KG1 (cell line): ENCODE measurements around the gene TMPRSS15.

Source experiments
- DNase-seq: peaks from one replicate; lab custom pipeline; 2025; lab: John Stamatoyannopoulos, UW

Gene TMPRSS15

DNA sequence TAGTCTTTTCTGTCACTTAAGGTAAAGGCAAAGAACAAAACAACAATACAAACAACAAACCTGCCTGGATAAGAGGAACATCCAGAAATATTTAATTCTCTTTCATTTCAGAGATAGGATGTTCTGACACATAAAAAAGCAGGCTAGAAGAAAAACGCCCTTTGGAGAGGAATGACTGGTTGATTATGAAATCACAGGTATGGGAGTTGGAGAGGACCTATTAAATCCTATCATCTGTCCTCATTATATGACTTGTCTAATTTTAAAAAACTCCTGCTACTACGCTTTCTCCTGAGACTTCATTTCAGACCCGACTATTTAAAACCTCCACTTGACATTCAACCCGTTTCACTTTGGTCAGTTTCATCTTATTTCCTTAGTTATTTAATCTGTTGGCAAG is 54.1 kb downstream of the TMPRSS15 start:
- DNase-seq: no peak

DNA sequence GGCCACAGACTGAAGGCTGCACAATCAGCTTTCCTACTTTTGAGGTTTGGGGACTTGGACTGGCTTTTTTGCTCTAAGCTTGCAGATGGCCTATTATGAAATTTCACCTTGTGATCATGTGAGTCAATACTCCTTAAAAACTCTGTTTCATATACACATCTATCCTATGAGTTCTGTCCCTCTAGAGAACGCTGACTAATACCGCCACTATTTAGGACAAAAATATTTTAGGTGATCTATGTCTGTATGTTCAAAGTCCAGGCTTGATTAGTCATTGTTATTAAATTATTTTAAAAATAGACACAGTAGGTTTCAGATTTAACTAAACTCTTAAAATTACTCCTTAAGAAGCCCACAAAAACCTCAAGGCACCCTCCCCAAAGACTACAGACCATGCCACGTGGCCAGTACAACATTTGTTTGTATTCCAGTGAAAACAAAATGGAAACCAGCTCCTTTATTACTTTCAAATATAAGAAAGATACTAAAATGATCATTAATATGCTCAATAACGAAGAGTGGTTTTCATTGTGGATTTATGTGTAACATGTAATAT is 63.1 kb downstream of the TMPRSS15 start:
- no peak for DNase-seq

DNA sequence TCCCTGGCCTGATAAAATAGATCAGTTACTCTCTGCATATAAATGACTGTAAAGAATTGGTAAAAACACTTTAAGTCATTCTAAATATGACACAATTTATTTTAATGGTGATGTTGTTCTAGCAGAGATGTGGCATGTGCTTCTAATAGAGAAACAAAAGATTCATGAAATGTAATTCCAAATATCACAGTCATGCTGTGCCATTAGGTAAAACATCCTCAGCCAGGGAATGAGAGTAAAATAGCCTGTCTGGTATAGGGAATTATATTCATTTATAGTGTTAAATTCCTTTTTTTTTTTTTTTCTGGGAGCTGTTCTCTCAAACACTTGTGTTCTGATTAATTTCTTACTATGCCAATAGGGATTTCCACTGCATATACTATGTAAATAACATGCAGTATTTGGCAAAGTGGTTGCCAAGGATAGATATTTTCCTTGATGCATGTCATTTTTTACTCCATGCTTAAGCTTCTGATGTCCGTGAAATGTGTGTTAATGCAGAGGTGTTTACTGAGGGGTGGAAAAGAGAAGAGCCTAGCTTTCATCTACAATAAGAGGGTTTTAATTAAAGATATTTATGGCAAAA is 67.8 kb downstream of the TMPRSS15 start:
- no peak for DNase-seq

DNA sequence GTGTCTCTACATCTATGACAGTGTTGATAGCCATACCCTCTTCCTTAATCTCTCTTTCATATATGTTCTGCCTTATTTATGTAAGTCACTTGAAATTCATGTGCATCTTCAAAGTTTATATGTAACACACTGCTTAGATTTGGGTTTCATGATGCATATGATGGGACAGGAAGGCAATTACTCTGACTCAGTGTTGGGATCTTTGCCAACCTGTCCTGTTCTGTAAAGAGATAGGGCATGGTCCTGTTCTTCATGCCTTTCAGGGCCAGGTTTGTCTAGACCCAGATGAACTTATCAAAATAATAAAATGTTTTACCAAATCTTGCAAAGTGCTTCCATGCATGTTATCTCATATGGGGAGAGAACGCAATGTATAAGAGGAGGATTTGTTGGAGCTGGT is 69.5 kb downstream of the TMPRSS15 start:
- DNase-seq: no peak

DNA sequence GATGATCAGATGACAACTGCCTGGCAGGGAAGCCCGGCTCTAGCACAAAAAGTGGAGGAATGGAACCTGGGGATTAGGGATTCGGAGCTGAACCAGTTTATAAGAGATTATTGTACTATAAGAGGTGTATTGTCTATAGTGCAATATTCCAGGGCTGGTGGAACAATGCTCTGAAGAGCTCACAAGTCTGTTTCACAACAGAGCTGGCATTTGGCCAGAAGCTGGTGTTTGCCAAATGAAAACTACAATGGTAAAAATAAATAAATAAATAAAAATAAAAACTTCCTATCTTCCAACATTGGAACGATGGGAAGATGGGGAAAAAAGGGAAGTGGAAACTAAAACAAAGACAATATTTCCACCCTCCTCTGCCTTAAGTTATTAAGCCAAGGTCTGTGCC is 85.4 kb downstream of the TMPRSS15 start:
- no peak for DNase-seq

DNA sequence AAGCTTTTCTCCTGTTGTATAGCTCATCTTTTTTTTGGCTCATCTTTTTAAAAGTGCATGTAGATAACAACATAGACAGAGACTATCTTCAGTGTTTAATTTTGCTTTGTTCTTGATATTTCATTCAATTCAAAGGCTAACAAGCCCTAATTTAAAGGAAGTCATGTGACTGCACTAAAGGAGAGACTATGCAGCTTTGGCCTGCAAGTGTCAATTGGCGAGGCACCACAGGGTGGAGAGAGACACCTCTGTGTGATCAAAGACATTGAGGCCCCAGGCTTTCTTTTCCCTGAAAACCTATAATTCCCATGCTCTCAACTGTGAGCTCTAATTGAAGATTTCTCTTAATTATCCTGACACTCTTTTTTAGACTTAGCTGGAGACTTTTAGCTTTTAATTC is 105.4 kb downstream of the TMPRSS15 start:
- DNase-seq: no peak

DNA sequence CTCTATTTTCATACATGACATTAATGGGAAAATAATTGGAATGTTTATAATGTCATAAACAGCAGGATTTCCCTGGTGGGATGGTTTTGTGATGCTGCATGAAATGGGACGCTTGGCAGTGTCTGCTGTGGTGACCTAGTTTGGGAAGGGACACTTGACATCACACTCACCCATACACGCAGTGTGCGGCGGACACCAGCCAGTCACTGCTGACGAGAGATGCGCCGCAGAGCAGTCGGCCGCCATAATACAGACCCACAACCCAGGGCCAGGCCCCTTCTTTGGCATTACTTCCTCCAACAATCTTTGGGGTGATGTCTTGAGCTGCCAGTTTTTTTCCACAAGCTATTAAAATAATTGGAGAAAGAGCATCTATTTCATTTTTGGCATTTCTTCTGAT is 109.5 kb downstream of the TMPRSS15 start:
- no peak for DNase-seq

DNA sequence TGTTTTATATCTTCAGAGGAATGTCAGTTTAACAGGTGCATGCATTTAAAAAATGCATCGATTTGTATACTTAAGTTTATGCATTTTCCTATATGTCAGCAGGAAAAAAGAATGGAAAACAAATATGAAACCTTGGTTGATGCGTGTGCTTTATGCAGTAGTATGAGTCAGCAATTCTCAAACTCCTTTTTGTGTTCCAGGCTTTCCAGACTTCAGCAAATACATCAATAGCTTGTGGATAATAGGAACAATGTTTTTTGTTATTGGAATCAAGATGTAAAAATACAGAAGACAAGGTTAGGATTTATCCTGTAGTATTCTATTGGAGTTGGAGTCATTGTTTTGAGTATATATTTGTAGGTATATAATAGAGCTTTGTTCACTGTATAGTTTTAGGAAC is 113.7 kb downstream of the TMPRSS15 start:
- no peak for DNase-seq

DNA sequence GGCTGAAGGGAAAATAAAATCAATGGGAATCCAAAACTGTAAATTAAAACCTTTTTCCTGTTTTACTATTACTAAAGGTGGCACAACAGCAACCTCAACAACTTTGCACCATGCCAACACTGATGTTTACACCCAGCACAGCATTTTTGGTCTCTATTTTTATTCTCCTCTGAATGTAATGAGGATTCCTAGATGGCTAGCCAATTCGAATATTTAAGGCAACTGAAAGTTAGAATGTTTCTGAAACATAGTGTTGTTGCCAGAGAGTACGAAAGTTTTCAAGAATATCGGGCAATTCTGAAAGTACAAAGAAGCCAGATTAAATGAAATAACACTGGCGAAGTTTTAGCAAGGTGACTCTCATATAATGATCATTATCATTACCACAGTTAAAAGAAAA is 118.2 kb downstream of the TMPRSS15 start:
- no peak for DNase-seq

DNA sequence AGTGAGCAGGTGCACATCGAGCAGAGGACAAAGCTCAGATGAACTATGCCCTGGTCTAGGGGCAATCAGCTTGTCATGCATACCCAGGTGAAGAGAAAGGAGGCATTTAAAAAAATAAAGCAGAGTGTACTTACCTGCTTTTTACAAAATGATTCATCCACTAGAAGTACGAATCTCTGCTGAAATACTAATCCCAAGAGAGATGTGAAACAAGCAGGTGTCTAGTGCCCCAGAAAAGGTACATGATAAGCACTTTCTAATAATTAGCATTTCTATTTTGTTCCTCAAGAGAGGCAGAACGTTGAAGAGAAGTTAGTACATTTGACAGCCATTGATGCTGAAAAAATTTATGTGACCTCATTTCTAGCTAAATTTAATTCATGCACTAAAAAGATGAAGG is 127.8 kb downstream of the TMPRSS15 start:
- no peak for DNase-seq

DNA sequence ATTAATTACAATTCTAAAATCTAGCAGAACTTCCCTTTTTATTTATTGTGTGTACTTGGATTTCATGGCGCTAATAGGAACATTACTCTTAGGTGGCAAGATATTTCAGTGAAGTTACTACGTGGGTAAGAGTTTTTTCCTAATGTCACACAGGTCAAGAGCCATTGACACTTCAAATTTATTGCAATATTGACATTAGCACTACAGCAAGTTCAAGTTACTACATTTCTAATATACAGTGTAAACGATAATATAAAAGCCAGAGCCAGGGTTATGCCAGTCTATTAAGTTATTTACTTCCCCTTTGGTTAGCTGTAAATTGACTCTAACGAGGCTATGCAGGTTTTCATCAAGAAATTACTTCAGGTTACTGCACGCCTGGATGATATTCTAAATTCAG is 129.2 kb downstream of the TMPRSS15 start:
- no peak for DNase-seq

DNA sequence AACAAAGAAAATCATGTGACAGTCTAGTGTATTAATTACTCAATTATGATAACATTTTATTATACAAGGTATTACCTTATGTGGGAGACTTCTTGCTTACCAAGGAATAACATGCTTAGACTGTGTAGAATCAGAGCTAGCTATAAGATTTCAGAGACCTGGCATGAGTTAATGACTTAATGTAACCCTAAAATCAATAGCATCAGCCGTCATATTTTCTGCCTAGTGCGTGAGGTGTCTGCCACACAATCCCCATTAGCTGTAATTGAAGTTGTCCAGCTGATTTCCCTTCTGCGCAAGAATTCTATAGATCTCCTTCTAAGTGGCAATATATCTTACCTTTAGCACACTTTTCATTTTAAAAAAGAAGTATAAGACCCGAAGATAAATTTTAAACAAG is 130.2 kb downstream of the TMPRSS15 start:
- DNase-seq: no peak

DNA sequence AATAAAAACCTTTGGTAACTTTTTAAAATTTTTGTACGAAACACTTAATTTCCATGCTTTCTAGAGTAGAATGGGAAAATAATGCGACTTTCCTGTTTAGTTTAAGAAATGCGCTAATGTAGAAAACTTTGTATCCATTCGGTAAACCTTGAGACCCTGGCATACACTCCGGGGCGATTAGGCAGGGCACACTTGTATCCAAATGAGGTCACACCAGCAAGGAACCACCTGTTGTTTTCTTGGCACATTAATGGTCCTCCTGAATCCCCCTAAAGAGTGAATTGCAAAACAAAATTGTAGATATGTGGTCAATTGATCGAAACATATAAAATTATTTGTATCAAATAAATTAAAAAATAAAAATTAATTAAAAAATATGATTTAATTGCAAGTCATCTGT is 133.7 kb downstream of the TMPRSS15 start:
- DNase-seq: no peak

DNA sequence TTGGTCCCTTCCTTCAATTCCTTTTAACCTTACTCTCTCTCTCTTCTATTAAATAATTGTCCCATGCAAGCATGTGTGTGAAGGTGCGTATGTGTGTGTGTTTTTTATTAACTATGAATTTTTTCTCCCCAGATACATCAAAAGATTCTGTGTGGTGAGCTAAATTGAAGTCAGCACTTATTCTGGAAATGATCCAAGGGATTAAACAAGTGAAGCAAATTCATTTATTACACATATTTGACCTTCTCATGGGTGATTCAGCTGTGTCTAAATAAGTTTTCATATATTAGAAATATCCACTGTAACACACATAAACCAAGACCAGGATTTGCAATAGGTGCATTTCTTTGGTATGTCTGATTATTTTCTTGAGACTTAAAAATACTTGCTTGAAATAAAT is 134.7 kb downstream of the TMPRSS15 start:
- no peak for DNase-seq

DNA sequence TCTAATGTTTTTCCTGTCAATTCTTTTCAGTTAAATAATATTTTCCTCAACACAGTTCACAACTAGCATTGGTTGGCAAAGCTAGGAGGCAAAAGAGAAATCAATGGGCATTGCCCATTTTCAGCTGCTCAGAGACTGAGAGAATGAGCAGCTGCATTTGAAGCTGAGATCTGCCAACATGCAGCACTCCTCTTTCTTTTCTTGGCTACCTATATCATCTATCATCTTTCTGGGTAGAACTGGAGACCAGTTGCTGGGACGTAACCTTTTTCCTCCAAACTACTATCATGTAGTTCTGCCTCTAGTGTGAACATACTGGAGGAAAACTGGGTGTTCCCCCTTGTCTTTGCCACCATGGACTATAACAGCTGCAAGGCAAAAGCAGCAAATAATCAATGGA is 136.1 kb downstream of the TMPRSS15 start:
- no peak for DNase-seq

DNA sequence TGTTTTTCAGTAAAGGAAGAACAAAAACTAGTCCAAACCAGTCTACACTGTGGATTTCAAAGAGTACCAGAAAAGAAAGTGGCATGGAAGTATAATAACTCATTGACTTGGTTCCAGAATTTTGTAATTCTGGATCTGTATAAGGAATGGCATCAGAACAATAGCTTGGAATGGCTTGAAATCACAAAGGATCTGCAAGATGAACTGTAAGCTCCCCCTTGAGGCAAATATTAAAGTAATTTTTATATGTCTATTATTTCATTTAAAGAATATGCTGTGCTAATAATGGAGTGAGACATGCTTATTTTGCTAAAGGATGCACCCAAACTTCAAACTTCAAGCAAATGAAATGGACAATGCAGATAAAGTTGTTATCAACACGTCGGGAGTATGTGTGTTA is 137.6 kb downstream of the TMPRSS15 start:
- no peak for DNase-seq

DNA sequence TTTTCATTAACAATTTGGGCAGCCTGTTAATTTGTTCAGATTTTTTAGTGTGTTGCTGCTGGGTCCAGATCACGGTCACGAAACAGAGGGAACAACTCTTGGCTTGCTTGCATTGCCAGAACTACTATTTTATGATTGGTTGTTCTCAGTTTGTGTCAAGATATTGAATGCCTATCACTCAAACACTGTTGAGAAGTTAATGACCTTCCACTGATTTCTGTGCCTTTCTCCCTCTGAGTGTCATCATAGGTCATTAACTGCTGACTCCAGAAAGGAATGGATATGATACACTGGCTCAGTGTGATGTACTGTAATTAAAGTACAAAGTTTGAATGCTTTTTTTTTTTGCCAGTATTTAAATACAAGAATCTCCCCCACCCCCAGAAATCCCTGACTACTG is 149.8 kb downstream of the TMPRSS15 start:
- DNase-seq: no peak

DNA sequence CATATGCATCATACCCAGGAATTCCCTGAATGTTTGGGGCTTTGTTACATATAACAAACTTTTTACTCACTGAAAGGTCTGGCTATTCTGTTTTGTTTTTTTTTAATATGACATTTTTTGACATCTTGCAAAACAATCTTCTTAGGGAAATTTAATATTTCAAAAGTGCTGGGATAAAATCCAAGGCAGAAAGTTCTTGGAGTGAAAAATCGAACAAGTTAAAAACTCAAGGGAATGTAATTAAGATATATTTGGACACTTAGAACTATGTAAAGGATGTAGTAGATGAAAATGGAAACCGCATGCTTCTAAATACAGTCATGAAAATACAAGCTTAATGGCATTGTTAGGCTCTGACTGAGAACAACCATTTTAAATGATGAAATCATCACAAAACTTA is 150.4 kb downstream of the TMPRSS15 start:
- DNase-seq: no peak

DNA sequence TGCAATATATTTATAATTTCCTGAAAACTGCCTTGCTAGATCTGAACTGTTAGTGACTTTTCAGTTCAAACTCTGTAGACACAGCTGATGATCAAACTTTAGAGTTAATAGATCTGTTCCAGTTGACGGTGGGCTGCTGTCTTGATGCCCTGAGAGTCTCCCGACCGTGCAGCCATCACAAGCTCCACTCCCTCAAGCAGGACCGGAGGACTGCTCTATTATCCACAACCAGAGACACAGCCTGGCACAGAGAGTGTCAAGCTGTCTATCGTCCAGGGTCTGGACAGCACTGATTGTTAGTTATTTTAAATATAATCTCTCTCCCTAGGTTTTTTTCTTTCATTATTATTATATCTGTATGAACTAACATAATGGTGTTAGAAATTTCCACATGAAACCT is 150.9 kb downstream of the TMPRSS15 start:
- DNase-seq: no peak

DNA sequence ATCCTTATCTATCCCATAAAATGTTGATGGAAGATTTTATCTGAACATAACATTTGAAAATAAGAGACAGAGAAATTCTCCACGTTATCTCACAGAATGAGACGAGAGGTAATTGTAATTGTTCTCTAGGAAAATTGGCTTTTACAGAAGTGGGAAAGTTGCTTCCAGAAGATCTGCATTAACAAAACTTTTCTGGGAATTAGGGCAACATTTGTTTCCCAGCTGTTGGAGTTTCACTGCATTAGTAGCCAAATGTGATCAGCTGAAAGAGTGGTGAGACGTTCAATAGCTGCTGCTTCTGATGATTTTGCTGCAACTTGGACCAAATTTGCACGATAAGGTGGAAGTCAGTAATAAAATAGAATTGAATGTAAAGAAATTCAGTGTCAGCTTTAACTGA is 151.3 kb downstream of the TMPRSS15 start:
- no peak for DNase-seq

DNA sequence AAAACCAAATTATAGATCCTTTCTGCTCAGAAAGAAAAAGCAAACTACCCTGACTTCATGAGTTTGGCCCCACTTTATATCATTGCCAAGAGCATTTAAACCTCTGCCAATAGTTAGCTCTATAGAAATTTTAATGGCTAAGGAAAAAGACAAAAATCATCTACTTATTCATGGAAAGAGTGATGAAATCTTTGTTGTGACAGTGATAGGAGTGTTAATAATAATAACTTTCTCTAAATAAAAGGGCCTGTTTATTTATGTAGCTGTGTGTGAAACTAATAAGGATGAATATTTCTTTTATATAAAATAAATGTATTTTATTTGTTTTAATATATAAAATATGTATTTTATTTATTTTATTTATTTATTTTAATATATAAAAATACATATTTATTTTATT is 152.5 kb downstream of the TMPRSS15 start:
- DNase-seq: no peak

DNA sequence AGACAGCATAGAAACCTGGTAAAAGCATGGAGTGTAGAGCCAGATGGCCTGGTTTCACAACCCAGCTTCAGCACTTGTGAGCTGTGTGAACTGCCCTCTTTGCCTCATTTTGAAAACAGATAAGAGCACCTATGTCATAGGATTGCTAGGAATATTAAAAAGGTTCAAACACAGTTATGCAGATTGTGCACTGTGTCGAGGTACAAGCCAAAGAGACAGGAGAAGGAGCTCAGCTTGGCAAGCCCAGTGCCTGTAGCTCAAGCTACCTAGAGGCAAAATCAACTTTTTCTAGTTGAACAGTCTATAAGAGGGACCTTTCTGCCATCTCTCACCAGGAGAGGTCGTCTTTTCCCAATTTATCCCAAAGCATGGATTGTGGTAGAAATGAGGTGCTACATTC is 153.9 kb downstream of the TMPRSS15 start:
- no peak for DNase-seq

DNA sequence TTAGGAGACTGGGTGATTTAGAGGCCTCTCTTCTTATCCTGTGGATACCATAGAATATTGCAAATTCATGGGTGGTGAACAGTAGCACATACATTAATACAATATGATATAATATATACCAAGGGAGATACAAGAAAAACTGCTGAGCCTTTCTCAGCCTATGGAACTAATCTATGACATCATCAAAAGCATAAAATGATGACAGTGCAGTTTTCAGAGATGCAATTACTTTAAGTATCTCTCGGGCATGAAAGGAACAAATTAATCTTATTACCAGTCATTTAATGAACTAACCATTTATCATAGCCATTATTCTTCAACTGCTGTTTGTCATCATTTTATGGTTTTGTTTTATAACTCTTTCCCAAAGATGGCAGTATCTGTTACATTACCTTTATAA is 155.4 kb downstream of the TMPRSS15 start:
- DNase-seq: no peak

DNA sequence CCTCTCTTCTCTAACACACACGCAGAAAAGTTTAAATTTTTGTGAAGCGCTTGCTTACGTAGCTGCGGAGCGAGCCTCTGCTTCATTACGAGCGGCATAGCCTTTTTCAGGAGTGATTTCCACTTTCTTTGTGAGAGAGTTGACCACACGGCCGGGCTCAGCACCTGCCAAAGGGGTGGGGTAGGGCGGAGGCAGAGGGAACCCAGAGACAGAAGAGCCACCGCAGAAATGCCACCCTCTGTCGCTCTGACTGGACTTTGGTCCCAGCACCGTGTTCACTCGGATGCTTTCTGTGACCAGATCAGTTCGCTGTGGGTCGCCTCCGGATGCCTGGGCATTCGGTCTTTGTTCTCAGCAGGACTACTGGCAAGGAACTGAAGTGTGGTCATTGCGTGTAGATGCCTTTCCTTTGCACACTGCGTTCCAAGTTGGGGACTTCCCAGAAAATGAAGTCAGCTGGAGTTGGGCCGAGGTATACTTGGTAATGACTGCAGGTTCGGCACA is 158.1 kb downstream of the TMPRSS15 start:
- DNase-seq: no peak
